SK-N-SH treated with all-trans-retinoic acid at 6 μM for 48 hours (cell line): ENCODE data around the gene SPP1.
"Not testable (repeated sequence)": the region's sequence is repeated elsewhere in the genome, so short reads cannot be mapped to it uniquely, and the experiment has no call there.

Source experiments
- ARNTL ChIP-seq: fragments of 450-650 bp; formaldehyde crosslinking; IDR thresholded peaks from 2 replicates; pipeline ENCODE4 v1.5.0; 2020; ENCODE audit warnings: low read depth, mild to moderate bottlenecking, moderate library complexity, borderline replicate concordance
- BACH2 ChIP-seq: fragments of 250-450 bp; sonication (Bioruptor Pico); IDR thresholded peaks from 2 replicates; pipeline ENCODE4 v1.9.0; 2021; ENCODE audit warnings: mild to moderate bottlenecking, borderline replicate concordance
- OSR1 ChIP-seq: fragments of 250-450 bp; sonication (Bioruptor Pico); IDR thresholded peaks from 2 replicates; pipeline ENCODE4 v1.8.0; 2022; ENCODE audit warnings: moderate library complexity, mild to moderate bottlenecking, inconsistent platforms
- POU6F1 ChIP-seq: fragments of 250-450 bp; sonication (Bioruptor Pico); IDR thresholded peaks from 2 replicates; pipeline ENCODE4 v1.8.0; 2021; ENCODE audit warnings: low read depth, mild to moderate bottlenecking, moderate library complexity, borderline replicate concordance
- PPARA ChIP-seq: fragments of 250-450 bp; sonication (Bioruptor Pico); IDR thresholded peaks from 2 replicates; pipeline ENCODE4 v1.5.0; 2020; ENCODE audit warnings: mild to moderate bottlenecking, borderline replicate concordance
- RARB ChIP-seq: fragments of 250-450 bp; sonication (Bioruptor Pico); IDR thresholded peaks from 2 replicates; pipeline ENCODE4 v1.8.0; 2021; ENCODE audit warnings: mild to moderate bottlenecking, moderate library complexity
- SNAI2 ChIP-seq: fragments of 250-450 bp; sonication (Bioruptor Pico); IDR thresholded peaks from 2 replicates; pipeline ENCODE4 v1.5.0; 2020; ENCODE audit warnings: mild to moderate bottlenecking, moderate library complexity
- TCF4 ChIP-seq: fragments of 250-450 bp; sonication (Bioruptor Pico); IDR thresholded peaks from 2 replicates; pipeline ENCODE4 v1.8.0; 2021; ENCODE audit warnings: mild to moderate bottlenecking, moderate library complexity, borderline replicate concordance
- ZC3H10 ChIP-seq: fragments of 250-450 bp; sonication (Bioruptor Pico); IDR thresholded peaks from 2 replicates; pipeline ENCODE4 v1.5.1; 2021; ENCODE audit warnings: mild to moderate bottlenecking, moderate library complexity
- ZFP3 ChIP-seq: fragments of 250-450 bp; sonication (Bioruptor Pico); IDR thresholded peaks from 2 replicates; pipeline ENCODE4 v1.5.0; 2020; ENCODE audit warnings: mild to moderate bottlenecking, moderate library complexity
- ZFP30 ChIP-seq: fragments of 450-650 bp; formaldehyde crosslinking; IDR thresholded peaks from 2 replicates; pipeline ENCODE4 v1.5.0; 2022; ENCODE audit warnings: mild to moderate bottlenecking, moderate library complexity
- ZNF70 ChIP-seq: fragments of 450-650 bp; formaldehyde crosslinking; IDR thresholded peaks from 2 replicates; pipeline ENCODE4 v1.5.0; 2020; ENCODE audit warnings: mild to moderate bottlenecking, moderate library complexity
- TF ChIP-seq, protein P1 (sequence below): fragments of 250-450 bp; sonication (Bioruptor Pico); IDR thresholded peaks from 2 replicates; pipeline ENCODE4 v1.8.0; 2020; ENCODE audit warnings: mild to moderate bottlenecking, moderate library complexity, borderline replicate concordance
- TF ChIP-seq, protein P2 (sequence below): fragments of 250-450 bp; sonication (Bioruptor Pico); IDR thresholded peaks from 2 replicates; pipeline ENCODE4 v1.5.1; 2020; ENCODE audit warnings: low read depth, mild to moderate bottlenecking, moderate library complexity

DNA sequence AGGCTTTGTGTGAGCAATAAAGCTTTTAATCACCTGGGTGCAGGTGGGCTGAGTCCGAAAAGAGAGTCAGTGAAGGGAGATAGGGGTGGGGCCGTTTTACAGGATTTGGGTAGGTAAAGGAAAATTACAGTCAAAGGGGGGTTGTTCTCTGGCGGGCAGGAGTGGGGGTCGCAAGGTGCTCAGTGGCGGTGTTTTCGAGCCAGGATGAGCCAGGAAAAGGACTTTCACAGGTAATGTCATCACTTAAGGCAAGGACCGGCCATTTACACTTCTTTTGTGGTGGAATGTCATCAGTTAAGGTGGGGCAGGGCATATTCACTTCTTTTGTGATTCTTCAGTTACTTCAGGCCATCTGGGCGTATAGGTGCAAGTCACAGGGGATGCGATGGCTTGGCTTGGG lies 39.6 kb upstream of the SPP1 start:
- TF ChIP-seq PPARA (CRISPR knock-in tag); ARNTL; TCF4 (CRISPR knock-in tag); ZC3H10; SNAI2; RARB (CRISPR knock-in tag); BACH2; OSR1 (CRISPR knock-in tag); POU6F1 (CRISPR knock-in tag); ZFP30 (CRISPR knock-in tag); ZNF70; ZFP3: not testable (repeated sequence)
- TF ChIP-seq, protein P1, sequence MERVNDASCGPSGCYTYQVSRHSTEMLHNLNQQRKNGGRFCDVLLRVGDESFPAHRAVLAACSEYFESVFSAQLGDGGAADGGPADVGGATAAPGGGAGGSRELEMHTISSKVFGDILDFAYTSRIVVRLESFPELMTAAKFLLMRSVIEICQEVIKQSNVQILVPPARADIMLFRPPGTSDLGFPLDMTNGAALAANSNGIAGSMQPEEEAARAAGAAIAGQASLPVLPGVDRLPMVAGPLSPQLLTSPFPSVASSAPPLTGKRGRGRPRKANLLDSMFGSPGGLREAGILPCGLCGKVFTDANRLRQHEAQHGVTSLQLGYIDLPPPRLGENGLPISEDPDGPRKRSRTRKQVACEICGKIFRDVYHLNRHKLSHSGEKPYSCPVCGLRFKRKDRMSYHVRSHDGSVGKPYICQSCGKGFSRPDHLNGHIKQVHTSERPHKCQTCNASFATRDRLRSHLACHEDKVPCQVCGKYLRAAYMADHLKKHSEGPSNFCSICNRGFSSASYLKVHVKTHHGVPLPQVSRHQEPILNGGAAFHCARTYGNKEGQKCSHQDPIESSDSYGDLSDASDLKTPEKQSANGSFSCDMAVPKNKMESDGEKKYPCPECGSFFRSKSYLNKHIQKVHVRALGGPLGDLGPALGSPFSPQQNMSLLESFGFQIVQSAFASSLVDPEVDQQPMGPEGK (CRISPR knock-in tag): not testable (repeated sequence)
- TF ChIP-seq, protein P2, sequence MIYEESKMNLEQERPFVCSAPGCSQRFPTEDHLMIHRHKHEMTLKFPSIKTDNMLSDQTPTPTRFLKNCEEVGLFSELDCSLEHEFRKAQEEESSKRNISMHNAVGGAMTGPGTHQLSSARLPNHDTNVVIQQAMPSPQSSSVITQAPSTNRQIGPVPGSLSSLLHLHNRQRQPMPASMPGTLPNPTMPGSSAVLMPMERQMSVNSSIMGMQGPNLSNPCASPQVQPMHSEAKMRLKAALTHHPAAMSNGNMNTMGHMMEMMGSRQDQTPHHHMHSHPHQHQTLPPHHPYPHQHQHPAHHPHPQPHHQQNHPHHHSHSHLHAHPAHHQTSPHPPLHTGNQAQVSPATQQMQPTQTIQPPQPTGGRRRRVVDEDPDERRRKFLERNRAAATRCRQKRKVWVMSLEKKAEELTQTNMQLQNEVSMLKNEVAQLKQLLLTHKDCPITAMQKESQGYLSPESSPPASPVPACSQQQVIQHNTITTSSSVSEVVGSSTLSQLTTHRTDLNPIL: not testable (repeated sequence)
